Measurements from ENCODE around the gene MAP4K4. TPM values are rescaled to one million over a fixed set of nuclear protein-coding genes. Genes with fewer than 3 reads are reported as not detected.

MAP4K4 gene
- total RNA-seq, 1 donor from 2014 or later: 91.9 TPM

GRCh38 chr2:101850991-101851390, 153.5 kb downstream of the MAP4K4 start:
- DNase-seq (ENCODE audit: low spot score): no peak
- peaks cover 8% of the 10 kb centered on the region for H4K20me1 ChIP-seq (ENCODE audit: low read depth)
- H2AFZ ChIP-seq (replicated peaks): no peak overlapping the region
- TF ChIP-seq CTCF (IDR thresholded peaks at IDR 0.05) (no peak), EZH2 (IDR thresholded peaks at IDR 0.05) (no peak), EZH2phosphoT487 (IDR thresholded peaks at IDR 0.05) (no peak)
- peaks cover 34% of the 10 kb centered on the region for H3K36me3 Mint-ChIP-seq
- H3K27ac ChIP-seq: no peak overlapping the region
- no peaks in the 10 kb centered on the region for H3F3A ChIP-seq (ENCODE audit: low read depth)
- H3K36me3 ChIP-seq: no peaks in the 10 kb centered on the region
- H3K4me3 Mint-ChIP-seq: no peak overlapping the region
- no peak overlapping the region for H3K4me2 ChIP-seq
- H3K27me3 Mint-ChIP-seq (ENCODE audit: insufficient read depth, low read depth): no peaks in the 10 kb centered on the region
- H3K4me3 ChIP-seq: no peak overlapping the region
- H3K27ac Mint-ChIP-seq: no peak overlapping the region
- H3K9me3 ChIP-seq (ENCODE audit: low read depth): no peaks in the 10 kb centered on the region
- no peaks in the 10 kb centered on the region for H3K4me1 Mint-ChIP-seq
- H3K9ac ChIP-seq: no peak overlapping the region
- H3K9me3 Mint-ChIP-seq: no peaks in the 10 kb centered on the region
- no peaks in the 10 kb centered on the region for H3K79me2 ChIP-seq (ENCODE audit: low read depth)
- H3K4me1 ChIP-seq: no peaks in the 10 kb centered on the region
- H3K27me3 ChIP-seq: no peaks in the 10 kb centered on the region

DNA sequence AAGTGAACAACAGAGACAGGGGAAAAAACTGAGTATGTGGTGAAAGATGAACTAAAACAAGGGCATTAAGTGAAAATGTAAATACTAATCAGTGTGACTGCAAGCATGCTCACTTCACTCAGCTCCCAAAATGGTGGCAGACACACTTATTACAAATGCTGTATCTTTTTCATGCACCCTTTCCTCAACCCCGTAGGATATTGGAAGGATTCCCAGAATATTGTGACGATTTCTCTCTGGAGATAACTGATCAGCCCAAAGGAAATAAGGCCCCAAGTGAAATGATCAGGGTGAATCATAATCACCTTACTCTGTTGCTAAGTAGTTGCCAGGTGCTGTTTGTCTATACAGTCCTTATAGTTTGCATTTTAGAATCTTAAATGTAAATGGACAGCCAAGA, 155.3 kb downstream of the MAP4K4 start:
- no peaks in the 10 kb centered on the region for H3K4me1 ChIP-seq
- no peak for TF ChIP-seq CTCF (IDR thresholded peaks at IDR 0.05)
- TF ChIP-seq EZH2phosphoT487 (IDR thresholded peaks at IDR 0.05): no peak
- TF ChIP-seq EZH2 (IDR thresholded peaks at IDR 0.05): no peak
- Mint-ChIP-seq H3K9me3 (no peaks in the 10 kb centered on the region), H3K4me1 (no peaks in the 10 kb centered on the region), H3K36me3 (peaks cover 35% of the 10 kb centered on the region), H3K4me3 (no peak overlapping the region), H3K27ac (no peak overlapping the region), H3K27me3 (ENCODE audit: insufficient read depth, low read depth) (no peaks in the 10 kb centered on the region)
- DNase-seq (ENCODE audit: low spot score): no peak
- no peaks in the 10 kb centered on the region for H3F3A ChIP-seq (ENCODE audit: low read depth)
- H3K27ac ChIP-seq: no peak overlapping the region
- no peak overlapping the region for H3K4me3 ChIP-seq
- no peak overlapping the region for H3K4me2 ChIP-seq
- no peaks in the 10 kb centered on the region for H3K27me3 ChIP-seq
- no peaks in the 10 kb centered on the region for H3K9me3 ChIP-seq (ENCODE audit: low read depth)
- H2AFZ ChIP-seq (replicated peaks): no peak overlapping the region
- H4K20me1 ChIP-seq (ENCODE audit: low read depth): peaks cover 3% of the 10 kb centered on the region
- H3K36me3 ChIP-seq: peaks cover 4% of the 10 kb centered on the region
- H3K9ac ChIP-seq: no peak overlapping the region
- H3K79me2 ChIP-seq (ENCODE audit: low read depth): peaks cover 6% of the 10 kb centered on the region

GRCh38 chr2:101854877-101855276, 157.4 kb downstream of the MAP4K4 start:
- no peaks in the 10 kb centered on the region for H3K4me1 ChIP-seq
- no peaks in the 10 kb centered on the region for H3K4me1 Mint-ChIP-seq
- H3K36me3 ChIP-seq: peaks cover 4% of the 10 kb centered on the region
- no peak for DNase-seq (ENCODE audit: low spot score)
- H3K79me2 ChIP-seq (ENCODE audit: low read depth): peaks cover 6% of the 10 kb centered on the region
- H3K4me3 Mint-ChIP-seq: no peak overlapping the region
- H3K36me3 Mint-ChIP-seq: peaks cover 39% of the 10 kb centered on the region
- no peaks in the 10 kb centered on the region for H3K9me3 Mint-ChIP-seq
- H3K9ac ChIP-seq: no peak overlapping the region
- TF ChIP-seq CTCF (IDR thresholded peaks at IDR 0.05) (no peak), EZH2phosphoT487 (IDR thresholded peaks at IDR 0.05) (no peak), EZH2 (IDR thresholded peaks at IDR 0.05) (no peak)
- H2AFZ ChIP-seq (replicated peaks): no peak overlapping the region
- no peak overlapping the region for H3K27ac ChIP-seq
- H3K27ac Mint-ChIP-seq: no peak overlapping the region
- H3K9me3 ChIP-seq (ENCODE audit: low read depth): no peaks in the 10 kb centered on the region
- no peaks in the 10 kb centered on the region for H3K27me3 ChIP-seq
- no peaks in the 10 kb centered on the region for H3K27me3 Mint-ChIP-seq (ENCODE audit: insufficient read depth, low read depth)
- H3K4me2 ChIP-seq: no peak overlapping the region
- H3K4me3 ChIP-seq: no peak overlapping the region
- no peaks in the 10 kb centered on the region for H3F3A ChIP-seq (ENCODE audit: low read depth)
- H4K20me1 ChIP-seq (ENCODE audit: low read depth): peaks cover 3% of the 10 kb centered on the region

All from neural progenitor cell (in vitro differentiated cells).